A549 (cell line): ENCODE data around the gene P2RY8. TPM values are rescaled to one million over a fixed set of nuclear protein-coding genes. Genes with fewer than 3 reads are reported as not detected.

ENCODE experiments used
- ATAC-seq, 2 experiments: fragments of 200-7000 bp in 1 of 2; fragments of >200 bp in 1 of 2; cut with Nextera tagmentation in 1 of 2; cut with Tn5 transposase in 1 of 2; 3 replicates each; pipeline versions ENCODE4 v1.8.0 to v1.9.1; 2018 to 2020; ENCODE audit warnings: mild to moderate bottlenecking in 1 of 2, moderate library complexity in 1 of 2
- CTCF ChIA-PET: fragments of 300-600 bp; sonication (Branson Sonifier 250); formaldehyde crosslinking; extraction: SDS; loops from one replicate; lab custom pipeline; 2021; ENCODE audit warnings: antibody characterized with exemption, inconsistent platforms; lab: Yijun Ruan, JAX
- POLR2A ChIA-PET: fragments of 350-600 bp; formaldehyde crosslinking; extraction: SDS; loops from one replicate; lab custom pipeline; 2021; ENCODE audit warnings: antibody characterized with exemption, inconsistent platforms; lab: Yijun Ruan, JAX
- DNase-seq, 2 experiments: peaks; one replicate each; pipeline versions ENCODE4 v3.0.0 to v3.0.0-alpha.2; 2011 to 2016; ENCODE audit warnings: low read depth in 1 of 2, low spot score in 1 of 2
- FAIRE-seq: peaks from 2 replicates; lab custom pipeline; 2011; peaks lifted over from hg19 to GRCh38; lab: Jason Lieb, UNC
- H3K27ac ChIP-seq, 2 experiments: fragments of >200 bp; sonication (Bioruptor Twin); formaldehyde crosslinking; 3 replicates each; pipeline ENCODE4 v1.5.1; 2016 to 2017
- H3K4me1 ChIP-seq: fragments of >200 bp; sonication (Bioruptor Twin); formaldehyde crosslinking; 3 replicates; pipeline ENCODE4 v1.6.1; 2016
- H3K4me2 ChIP-seq: fragments of >200 bp; sonication (Bioruptor Twin); formaldehyde crosslinking; 3 replicates; pipeline ENCODE4 v1.6.1; 2016
- H3K4me3 ChIP-seq: fragments of >200 bp; sonication (Bioruptor Twin); formaldehyde crosslinking; 3 replicates; pipeline ENCODE4 v1.5.1; 2016
- H3K9me3 ChIP-seq: fragments of >200 bp; sonication (Bioruptor Twin); formaldehyde crosslinking; 3 replicates; pipeline ENCODE4 v1.6.1; 2016
- CBX8 ChIP-seq: fragments of 200-600 bp; sonication (generic); IDR thresholded peaks from 2 replicates; pipeline ENCODE4 v1.6.1; 2016
- CHD4 ChIP-seq: fragments of 200-600 bp; sonication (generic); IDR thresholded peaks from 2 replicates; pipeline ENCODE4 v1.6.1; 2016; ENCODE audit warnings: antibody characterized with exemption, mild to moderate bottlenecking, borderline replicate concordance
- EP300 ChIP-seq, 2 experiments: fragments of >200 bp; sonication (Bioruptor Twin); formaldehyde crosslinking; IDR thresholded peaks; 2 replicates in 1 of 2; 3 replicates in 1 of 2; pipeline ENCODE4 v1.6.1; 2016 to 2017
- FOXS1 ChIP-seq: fragments of 250-450 bp; sonication (Bioruptor Pico); IDR thresholded peaks from 2 replicates; pipeline ENCODE4 v1.5.0; 2020; ENCODE audit warnings: mild to moderate bottlenecking, moderate library complexity
- HEYL ChIP-seq: fragments of 250-450 bp; sonication (Bioruptor Pico); IDR thresholded peaks from 2 replicates; pipeline ENCODE4 v1.8.0; 2021; ENCODE audit warnings: mild to moderate bottlenecking, moderate library complexity
- HOXB13 ChIP-seq: fragments of 250-450 bp; sonication (Bioruptor Pico); IDR thresholded peaks from 2 replicates; pipeline ENCODE4 v1.5.0; 2020; ENCODE audit warnings: low read depth, mild to moderate bottlenecking, moderate library complexity
- JUNB ChIP-seq: fragments of >200 bp; sonication (Bioruptor Twin); formaldehyde crosslinking; IDR thresholded peaks from 2 replicates; pipeline ENCODE4 v1.6.1; 2016
- KDM1A ChIP-seq: fragments of 200-600 bp; sonication (generic); IDR thresholded peaks from 2 replicates; pipeline ENCODE4 v1.6.1; 2016; ENCODE audit warnings: low read depth, mild to moderate bottlenecking
- MAFK ChIP-seq: fragments of 450-650 bp; IDR thresholded peaks from 2 replicates; pipeline ENCODE4 v1.6.1; 2014; ENCODE audit not compliant: partially characterized antibody
- MAZ ChIP-seq: fragments of 150-350 bp; IDR thresholded peaks from 2 replicates; pipeline ENCODE4 v1.6.1; 2014; ENCODE audit warnings: antibody characterized with exemption, low read depth, low read length, borderline replicate concordance
- NFE2L2 ChIP-seq: fragments of 150-350 bp; conservative IDR thresholded peaks from 2 replicates; pipeline ENCODE4 v1.6.1; 2014; ENCODE audit warnings: low read length
- POLR2AphosphoS2 ChIP-seq: conservative IDR thresholded peaks from 2 replicates; pipeline ENCODE4 v1.6.1; 2012; ENCODE audit warnings: low read length, improper control_type of control experiment, inconsistent platforms
- RARB ChIP-seq: fragments of 250-450 bp; sonication (Bioruptor Pico); IDR thresholded peaks from 2 replicates; pipeline ENCODE4 v1.8.0; 2021; ENCODE audit warnings: mild to moderate bottlenecking, moderate library complexity
- RCOR1 ChIP-seq: fragments of 150-350 bp; IDR thresholded peaks from 2 replicates; pipeline ENCODE4 v1.6.1; 2014; ENCODE audit warnings: antibody characterized with exemption, low read length, low read depth
- RNF2 ChIP-seq: fragments of 200-600 bp; sonication (generic); IDR thresholded peaks from 2 replicates; pipeline ENCODE4 v1.6.1; 2016; ENCODE audit warnings: low read depth, mild to moderate bottlenecking, antibody characterized with exemption, moderate library complexity, borderline replicate concordance
- SMC3 ChIP-seq: fragments of >200 bp; sonication (Bioruptor Twin); formaldehyde crosslinking; IDR thresholded peaks from 3 replicates; pipeline ENCODE4 v1.6.1; 2018; ENCODE audit warnings: inconsistent platforms
- SREBF2 ChIP-seq: fragments of 450-650 bp; IDR thresholded peaks from 2 replicates; pipeline ENCODE4 v1.6.1; 2014; ENCODE audit warnings: mild to moderate bottlenecking, moderate library complexity
- TFCP2L1 ChIP-seq: fragments of 250-450 bp; sonication (Bioruptor Pico); IDR thresholded peaks from 2 replicates; pipeline ENCODE4 v1.5.0; 2021; ENCODE audit warnings: mild to moderate bottlenecking
- ZNF302 ChIP-seq: fragments of 250-450 bp; sonication (Bioruptor Pico); IDR thresholded peaks from 2 replicates; pipeline ENCODE4 v1.9.0; 2021; ENCODE audit warnings: inconsistent platforms, mild to moderate bottlenecking, moderate library complexity
- ZSCAN20 ChIP-seq: fragments of 250-450 bp; sonication (Bioruptor Pico); IDR thresholded peaks from 2 replicates; pipeline ENCODE4 v1.8.0; 2022; ENCODE audit warnings: mild to moderate bottlenecking, moderate library complexity
- WGBS: methylation state at CpG from one replicate; pipeline ENCODE4 v1.1.6; 2017; ENCODE audit errors: missing lambda C conversion rate; 5-methylcytosine and 5-hydroxymethylcytosine counted together
- polyA plus RNA-seq, 4 experiments: library from polyadenylated mRNA; depleted of rRNA in 3 of 4; stranded (reverse); fragments of >200 nt; fragmentation: RNase III in 1 of 4; extraction: RNeasy Plus Mini Kit Qiagen cat#74134 plus additional on column Dnase treatment in 1 of 4; gene quantifications; 2 replicates in 3 of 4; 3 replicates in 1 of 4; pipeline ENCODE4 v1.2.3, GENCODE V29; 2011 to 2017
- TF ChIP-seq, protein P1 (sequence below): fragments of 250-450 bp; sonication (Bioruptor Pico); IDR thresholded peaks from 2 replicates; pipeline ENCODE4 v1.5.0; 2020; ENCODE audit warnings: low read depth, mild to moderate bottlenecking, moderate library complexity
- TF ChIP-seq, protein P2 (sequence below): IDR thresholded peaks from 2 replicates; pipeline ENCODE4 v1.6.1; 2012
- TF ChIP-seq, protein P3 (sequence below): fragments of 250-450 bp; sonication (Bioruptor Pico); IDR thresholded peaks from 2 replicates; pipeline ENCODE4 v1.5.0; 2021; ENCODE audit warnings: mild to moderate bottlenecking, moderate library complexity, borderline replicate concordance

Gene P2RY8
- polyA plus RNA-seq, 2 of the 4 experiments (the other 2 are of a cell fraction): not detected

DNA sequence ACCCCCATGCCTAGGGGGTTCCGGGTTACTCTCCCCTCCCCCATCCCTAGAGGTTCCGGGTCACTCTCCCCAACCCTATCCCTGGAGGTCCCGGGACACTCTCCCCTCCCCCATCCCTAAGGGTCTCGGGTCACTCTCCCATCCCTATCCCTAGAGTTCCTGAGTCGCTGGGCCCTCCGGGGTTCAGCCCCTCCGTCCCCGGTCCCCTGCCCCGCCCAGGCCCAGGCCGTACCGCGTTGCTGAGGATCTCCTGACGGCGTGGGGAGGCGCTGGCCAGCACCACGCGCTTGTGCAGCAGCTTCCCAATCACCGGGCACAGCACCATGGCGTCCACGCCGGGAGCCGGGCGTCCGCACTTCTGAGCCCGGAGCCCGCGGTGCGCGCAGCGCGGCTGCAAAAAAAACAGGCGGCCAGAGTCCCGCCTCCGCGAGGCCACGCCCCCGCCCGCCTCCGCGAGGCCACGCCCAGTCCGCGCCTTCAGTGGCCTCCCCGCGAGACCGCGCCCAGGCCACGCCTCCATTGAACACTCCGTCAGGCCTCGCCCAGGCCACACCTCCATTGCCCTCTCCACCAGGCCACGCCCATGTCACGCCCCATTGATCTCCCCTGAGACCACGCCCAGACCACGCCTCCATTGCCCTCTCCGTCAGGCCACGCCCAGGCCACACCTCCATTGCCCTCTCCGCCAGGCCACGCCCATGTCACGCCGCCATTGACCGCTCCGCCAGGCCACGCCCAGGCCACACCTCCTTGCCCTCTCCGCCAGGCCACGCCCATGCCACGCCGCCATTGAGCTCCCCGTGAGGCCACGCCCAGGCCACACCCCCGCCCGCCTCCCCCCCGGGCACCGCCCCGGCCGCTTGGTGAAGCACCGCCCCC is 84.2 kb downstream of the P2RY8 start, which contains the start of gene ASMTL (continued):
- TF ChIP-seq, protein P1, sequence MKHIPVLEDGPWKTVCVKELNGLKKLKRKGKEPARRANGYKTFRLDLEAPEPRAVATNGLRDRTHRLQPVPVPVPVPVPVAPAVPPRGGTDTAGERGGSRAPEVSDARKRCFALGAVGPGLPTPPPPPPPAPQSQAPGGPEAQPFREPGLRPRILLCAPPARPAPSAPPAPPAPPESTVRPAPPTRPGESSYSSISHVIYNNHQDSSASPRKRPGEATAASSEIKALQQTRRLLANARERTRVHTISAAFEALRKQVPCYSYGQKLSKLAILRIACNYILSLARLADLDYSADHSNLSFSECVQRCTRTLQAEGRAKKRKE: no peak
- TF ChIP-seq CBX8: no peak

DNA sequence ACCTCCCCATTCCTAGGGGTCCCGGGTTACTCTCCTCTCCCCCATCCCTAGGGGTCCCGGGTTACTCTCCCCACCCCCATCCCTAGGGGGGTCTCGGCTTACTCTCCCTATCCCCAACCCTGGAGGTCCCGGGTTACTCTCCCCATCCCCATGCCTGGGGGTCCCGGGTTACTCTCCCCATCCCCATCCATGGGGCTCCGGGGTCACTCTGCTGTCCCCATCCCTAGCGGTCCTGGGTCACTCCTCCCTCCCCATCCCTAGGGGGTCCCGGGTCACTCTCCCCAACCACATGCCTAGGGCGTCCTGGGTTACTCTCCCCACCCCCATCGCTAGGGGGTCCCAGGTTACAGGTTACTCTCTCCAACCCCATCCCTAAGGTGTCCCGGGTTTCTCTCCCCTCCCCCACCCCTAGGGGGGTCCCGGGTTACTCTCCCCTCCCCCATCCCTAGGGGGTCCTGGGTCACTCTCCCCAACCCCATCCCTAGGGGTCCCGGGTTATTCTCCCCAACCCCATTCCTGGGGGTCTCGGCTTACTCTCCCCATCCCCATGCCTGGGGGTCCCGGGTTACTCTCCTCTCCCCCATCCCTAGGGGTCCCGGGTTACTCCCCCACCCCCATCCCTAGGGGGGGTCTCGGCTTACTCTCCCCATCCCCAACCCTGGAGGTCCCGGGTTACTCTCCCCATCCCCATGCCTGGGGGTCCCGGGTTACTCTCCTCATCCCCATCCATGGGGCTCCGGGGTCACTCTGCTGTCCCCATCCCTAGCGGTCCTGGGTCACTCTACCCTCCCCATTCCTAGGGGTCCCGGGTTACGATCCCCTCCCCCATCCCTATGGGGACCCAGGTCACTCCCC is 85.1 kb downstream of the P2RY8 start:
- H3K9me3 ChIP-seq: peaks cover 9% of the 10 kb centered on the region; the same call in 2 of the 3 replicates
- ATAC-seq (no peak), DNase-seq (no peak), FAIRE-seq (no peak)
- peaks cover 13% of the 10 kb centered on the region; the same call in 2 of the 3 replicates for H3K4me1 ChIP-seq
- ChIA-PET POLR2A (no interaction called here), CTCF (no interaction called here)
- peak overlapping the region; percentile 100 for H3K4me2 ChIP-seq
- TF ChIP-seq FOXS1 (CRISPR knock-in tag): no peak
- no peak for TF ChIP-seq CHD4
- TF ChIP-seq, protein P2, sequence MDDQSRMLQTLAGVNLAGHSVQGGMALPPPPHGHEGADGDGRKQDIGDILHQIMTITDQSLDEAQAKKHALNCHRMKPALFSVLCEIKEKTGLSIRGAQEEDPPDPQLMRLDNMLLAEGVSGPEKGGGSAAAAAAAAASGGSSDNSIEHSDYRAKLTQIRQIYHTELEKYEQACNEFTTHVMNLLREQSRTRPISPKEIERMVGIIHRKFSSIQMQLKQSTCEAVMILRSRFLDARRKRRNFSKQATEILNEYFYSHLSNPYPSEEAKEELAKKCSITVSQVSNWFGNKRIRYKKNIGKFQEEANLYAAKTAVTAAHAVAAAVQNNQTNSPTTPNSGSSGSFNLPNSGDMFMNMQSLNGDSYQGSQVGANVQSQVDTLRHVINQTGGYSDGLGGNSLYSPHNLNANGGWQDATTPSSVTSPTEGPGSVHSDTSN: no peak
- TF ChIP-seq, protein P1: no peak
- no peak for TF ChIP-seq JUNB
- TF ChIP-seq KDM1A: no peak
- no peak for TF ChIP-seq TFCP2L1 (CRISPR knock-in tag)
- TF ChIP-seq NFE2L2: no peak
- no peak for TF ChIP-seq MAZ
- TF ChIP-seq HEYL (CRISPR knock-in tag): no peak
- no peak for TF ChIP-seq RCOR1
- TF ChIP-seq RARB (CRISPR knock-in tag): no peak
- TF ChIP-seq, protein P3, sequence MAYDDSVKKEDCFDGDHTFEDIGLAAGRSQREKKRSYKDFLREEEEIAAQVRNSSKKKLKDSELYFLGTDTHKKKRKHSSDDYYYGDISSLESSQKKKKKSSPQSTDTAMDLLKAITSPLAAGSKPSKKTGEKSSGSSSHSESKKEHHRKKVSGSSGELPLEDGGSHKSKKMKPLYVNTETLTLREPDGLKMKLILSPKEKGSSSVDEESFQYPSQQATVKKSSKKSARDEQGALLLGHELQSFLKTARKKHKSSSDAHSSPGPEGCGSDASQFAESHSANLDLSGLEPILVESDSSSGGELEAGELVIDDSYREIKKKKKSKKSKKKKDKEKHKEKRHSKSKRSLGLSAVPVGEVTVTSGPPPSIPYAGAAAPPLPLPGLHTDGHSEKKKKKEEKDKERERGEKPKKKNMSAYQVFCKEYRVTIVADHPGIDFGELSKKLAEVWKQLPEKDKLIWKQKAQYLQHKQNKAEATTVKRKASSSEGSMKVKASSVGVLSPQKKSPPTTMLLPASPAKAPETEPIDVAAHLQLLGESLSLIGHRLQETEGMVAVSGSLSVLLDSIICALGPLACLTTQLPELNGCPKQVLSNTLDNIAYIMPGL (CRISPR knock-in tag): no peak
- no peak for TF ChIP-seq HOXB13 (CRISPR knock-in tag)
- no peak for TF ChIP-seq SMC3
- no peak for TF ChIP-seq POLR2AphosphoS2
- 11% methylated on average over 14 of the region's 23 CpGs for WGBS
- peak overlapping the region; percentile 87 to 91 for H3K27ac ChIP-seq
- peak overlapping the region; percentile 99 for H3K4me3 ChIP-seq

DNA sequence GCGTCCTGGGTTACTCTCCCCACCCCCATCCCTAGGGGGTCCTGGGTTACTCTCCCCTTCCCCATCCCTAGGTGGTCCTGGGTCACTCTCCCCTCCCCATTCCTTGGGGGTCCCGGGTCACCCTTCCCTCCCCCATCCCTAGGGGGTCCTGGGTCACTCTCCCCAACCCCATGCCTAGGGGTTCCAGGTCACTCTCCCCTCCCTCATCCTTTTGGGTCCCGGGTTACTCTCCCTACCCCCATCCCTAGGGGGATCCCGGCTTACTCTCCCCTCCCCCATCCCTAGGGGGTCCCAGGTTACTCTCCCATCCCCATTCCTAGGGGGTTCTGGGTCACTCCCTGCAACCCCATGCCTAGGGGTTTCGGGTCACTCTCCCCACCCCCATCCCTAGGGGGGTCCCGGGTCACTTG is 85.7 kb downstream of the P2RY8 start:
- H3K4me3 ChIP-seq: peak overlapping the region; percentile 99; the same call in 2 of the 3 replicates

More for the DNA sequence above, 85.7 kb downstream of the P2RY8 start:
- no peak for ATAC-seq
- DNase-seq: no peak
- Histone ChIP-seq H3K9me3 (peaks cover 9% of the 10 kb centered on the region; the same call in 2 of the 3 replicates), H3K4me1 (peaks cover 13% of the 10 kb centered on the region; the same call in 2 of the 3 replicates)
- TF ChIP-seq SREBF2: no peak
- TF ChIP-seq CBX8: no peak
- no peak for TF ChIP-seq RCOR1
- TF ChIP-seq EP300 (IDR thresholded peaks at IDR 0.05): no peak
- TF ChIP-seq SMC3: no peak
- TF ChIP-seq FOXS1 (CRISPR knock-in tag): no peak
- no peak for TF ChIP-seq ZNF302 (CRISPR knock-in tag)
- TF ChIP-seq ZSCAN20 (CRISPR knock-in tag): no peak
- no peak for TF ChIP-seq KDM1A
- TF ChIP-seq MAFK: no peak
- no peak for TF ChIP-seq RNF2
- TF ChIP-seq, all 56 proteins: peak for 0
- ChIA-PET CTCF (no interaction called here), POLR2A (no interaction called here)
- Histone ChIP-seq H3K27ac (peak overlapping the region in 1 of 2 experiments; percentile 91; a peak in 3 of 6 replicates), H3K4me2 (peak overlapping the region; percentile 100)
- 37% methylated on average over 4 of the region's 6 CpGs for WGBS
- FAIRE-seq: no peak
